Measurements from ENCODE around the gene DPF3. TPM values are rescaled to one million over a fixed set of nuclear protein-coding genes. Genes with fewer than 3 reads are reported as not detected.

Gene DPF3
- total RNA-seq, 1 donor from 2014 or later = 0.90 TPM

GRCh38 chr14:72649603-72650227, 244.2 kb downstream of the DPF3 start:
- no peak for TF ChIP-seq CTCF (IDR thresholded peaks at IDR 0.05)
- Histone ChIP-seq H3K36me3 (no peaks in the 10 kb centered on the region), H3K27me3 (no peaks in the 10 kb centered on the region), H3K4me3 (no peak overlapping the region), H3K4me1 (no peaks in the 10 kb centered on the region), H3K27ac (no peak overlapping the region), H3K9me3 (no peaks in the 10 kb centered on the region)
- ATAC-seq (no peak), DNase-seq (no peak)
- intact Hi-C loops (cut with DNase I) = no loop called here

GRCh38 chr14:72647782-72648181, 246.1 kb downstream of the DPF3 start:
- no peak for ATAC-seq
- no peak for DNase-seq
- intact Hi-C loops (cut with DNase I) = no loop called here
- no peak overlapping the region for H3K27ac ChIP-seq
- H3K27me3 ChIP-seq = no peaks in the 10 kb centered on the region
- no peak overlapping the region for H3K4me3 ChIP-seq
- H3K4me1 ChIP-seq = no peaks in the 10 kb centered on the region
- no peak for TF ChIP-seq CTCF (IDR thresholded peaks at IDR 0.05)
- no peaks in the 10 kb centered on the region for H3K9me3 ChIP-seq
- H3K36me3 ChIP-seq = no peaks in the 10 kb centered on the region

GRCh38 chr14:72646861-72647528, 246.9 kb downstream of the DPF3 start:
- Histone ChIP-seq H3K4me3 (no peak overlapping the region), H3K9me3 (no peaks in the 10 kb centered on the region), H3K27ac (no peak overlapping the region), H3K4me1 (no peaks in the 10 kb centered on the region), H3K27me3 (no peaks in the 10 kb centered on the region), H3K36me3 (no peaks in the 10 kb centered on the region)
- intact Hi-C loops (cut with DNase I) = no loop called here
- ATAC-seq (no peak), DNase-seq (no peak)
- no peak for TF ChIP-seq CTCF (IDR thresholded peaks at IDR 0.05)

GRCh38 chr14:72645706-72646105, 248.2 kb downstream of the DPF3 start:
- Histone ChIP-seq H3K36me3 (no peaks in the 10 kb centered on the region), H3K27me3 (no peaks in the 10 kb centered on the region), H3K27ac (no peak overlapping the region), H3K4me1 (no peaks in the 10 kb centered on the region), H3K4me3 (no peak overlapping the region), H3K9me3 (no peaks in the 10 kb centered on the region)
- intact Hi-C loops (cut with DNase I) = no loop called here
- DNase-seq = no peak
- ATAC-seq = no peak
- TF ChIP-seq CTCF (IDR thresholded peaks at IDR 0.05) = no peak

- no peak overlapping the region for H3K27ac ChIP-seq
- H3K4me1 ChIP-seq = no peaks in the 10 kb centered on the region
- H3K4me3 ChIP-seq = no peak overlapping the region
- H3K9me3 ChIP-seq = no peaks in the 10 kb centered on the region
- TF ChIP-seq CTCF (IDR thresholded peaks at IDR 0.05) = no peak
- ATAC-seq = no peak
- H3K27me3 ChIP-seq = no peaks in the 10 kb centered on the region
- no peak for DNase-seq
- H3K36me3 ChIP-seq = no peaks in the 10 kb centered on the region
- intact Hi-C loops (cut with DNase I) = no loop called here
Observed at GRCh38 chr14:72644758-72645489, 249.0 kb downstream of the DPF3 start.

Measured in upper lobe of right lung (tissue), 1 donor.